ENCODE data around the gene GJB6.

DNA sequence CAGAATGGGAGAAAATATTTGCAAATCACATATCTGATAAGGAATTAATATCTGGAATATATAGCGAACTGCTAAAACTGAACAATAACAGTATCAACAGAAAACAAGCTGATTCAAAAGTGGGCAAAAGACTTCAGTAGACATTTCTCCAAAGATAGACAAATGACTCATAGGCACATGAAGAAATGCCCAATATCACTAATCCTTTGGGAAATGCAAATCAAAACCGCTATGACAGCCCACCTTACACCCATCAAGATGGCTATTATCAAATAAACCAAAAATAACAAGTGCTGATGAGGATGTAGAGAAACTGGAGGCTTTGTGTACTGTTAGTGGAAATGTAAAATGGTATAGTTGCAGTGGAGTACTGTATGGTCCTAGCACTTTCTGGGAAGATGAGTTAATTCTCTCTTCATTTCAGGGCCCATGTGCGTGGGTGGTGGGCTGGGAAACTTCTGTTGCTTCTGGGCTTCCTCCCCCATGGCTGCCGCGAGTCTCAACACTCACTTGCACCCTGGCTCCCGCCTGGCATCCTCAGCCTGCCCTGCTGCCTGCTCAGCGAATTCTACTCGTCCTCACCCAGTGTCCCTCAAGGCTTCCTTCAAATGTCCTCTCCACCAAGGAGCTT lies 58.9 kb downstream of the GJB6 start:
- TF ChIP-seq, protein P1, sequence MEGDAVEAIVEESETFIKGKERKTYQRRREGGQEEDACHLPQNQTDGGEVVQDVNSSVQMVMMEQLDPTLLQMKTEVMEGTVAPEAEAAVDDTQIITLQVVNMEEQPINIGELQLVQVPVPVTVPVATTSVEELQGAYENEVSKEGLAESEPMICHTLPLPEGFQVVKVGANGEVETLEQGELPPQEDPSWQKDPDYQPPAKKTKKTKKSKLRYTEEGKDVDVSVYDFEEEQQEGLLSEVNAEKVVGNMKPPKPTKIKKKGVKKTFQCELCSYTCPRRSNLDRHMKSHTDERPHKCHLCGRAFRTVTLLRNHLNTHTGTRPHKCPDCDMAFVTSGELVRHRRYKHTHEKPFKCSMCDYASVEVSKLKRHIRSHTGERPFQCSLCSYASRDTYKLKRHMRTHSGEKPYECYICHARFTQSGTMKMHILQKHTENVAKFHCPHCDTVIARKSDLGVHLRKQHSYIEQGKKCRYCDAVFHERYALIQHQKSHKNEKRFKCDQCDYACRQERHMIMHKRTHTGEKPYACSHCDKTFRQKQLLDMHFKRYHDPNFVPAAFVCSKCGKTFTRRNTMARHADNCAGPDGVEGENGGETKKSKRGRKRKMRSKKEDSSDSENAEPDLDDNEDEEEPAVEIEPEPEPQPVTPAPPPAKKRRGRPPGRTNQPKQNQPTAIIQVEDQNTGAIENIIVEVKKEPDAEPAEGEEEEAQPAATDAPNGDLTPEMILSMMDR (IDR thresholded peaks at IDR 0.05; ENCODE audit: insufficient read depth, low read length), result no peak
- TF ChIP-seq POLR2AphosphoS5 (IDR thresholded peaks at IDR 0.05; ENCODE audit: low read depth) (no peak), REST (IDR thresholded peaks at IDR 0.05; ENCODE audit: insufficient replicate concordance, low read depth) (no peak), GABPA (IDR thresholded peaks at IDR 0.05; ENCODE audit: low read depth) (no peak), SPI1 (IDR thresholded peaks at IDR 0.05; ENCODE audit: borderline replicate concordance, low read depth) (no peak)
